HG02763 (cell line): ENCODE data around the gene POGLUT3.
A peak's percentile ranks its signal among the peaks of the same experiment; 100 is the strongest.

Source experiments
- ATAC-seq: cut with Tn5 transposase; IDR thresholded peaks from one replicate; pipeline ENCODE4 v1.9.1; 2021; ENCODE audit warnings: mild to moderate bottlenecking, moderate library complexity; ENCODE audit not compliant: unreplicated experiment

The POGLUT3 gene

GRCh38 chr11:108500721-108501120 lies 2.5 kb upstream of the POGLUT3 start:
- no peak for ATAC-seq

- no peak for ATAC-seq
Observed at GRCh38 chr11:108500169-108500568, 2.0 kb upstream of the POGLUT3 start.

- no peak for ATAC-seq
Observed at GRCh38 chr11:108498816-108499408, 728 bp upstream of the POGLUT3 start.

GRCh38 chr11:108497317-108498045 lies 703 bp downstream of the POGLUT3 start:
- ATAC-seq: peak; percentile 62

- ATAC-seq: no peak
Observed at GRCh38 chr11:108496643-108497256, 1.4 kb downstream of the POGLUT3 start.

- no peak for ATAC-seq
Observed at GRCh38 chr11:108495326-108495725, 2.9 kb downstream of the POGLUT3 start.

- ATAC-seq: no peak
Observed at GRCh38 chr11:108494182-108494581, 4.0 kb downstream of the POGLUT3 start.

GRCh38 chr11:108491936-108492335 lies 6.2 kb downstream of the POGLUT3 start:
- ATAC-seq: no peak

GRCh38 chr11:108486828-108487227 lies 11.4 kb downstream of the POGLUT3 start:
- ATAC-seq: no peak

- no peak for ATAC-seq
Observed at GRCh38 chr11:108486331-108486730, 11.9 kb downstream of the POGLUT3 start.

GRCh38 chr11:108483163-108483562 lies 15.0 kb downstream of the POGLUT3 start:
- no peak for ATAC-seq

- ATAC-seq: no peak
Observed at GRCh38 chr11:108474664-108475463, 23.3 kb downstream of the POGLUT3 start.

GRCh38 chr11:108472681-108473080 lies 25.5 kb downstream of the POGLUT3 start:
- no peak for ATAC-seq

GRCh38 chr11:108468478-108468864 lies 29.7 kb downstream of the POGLUT3 start:
- no peak for ATAC-seq

GRCh38 chr11:108467091-108467823 lies 30.9 kb downstream of the POGLUT3 start, which contains the start of gene C11orf65:
Gene C11orf65, minus strand, starts transcription at chr11:108467529. Its CDS starts 5,970 bp downstream, at chr11:108461559.
- peak; percentile 99 for ATAC-seq

GRCh38 chr11:108466405-108466804 lies 31.8 kb downstream of the POGLUT3 start:
- ATAC-seq: no peak

- ATAC-seq: no peak
Observed at GRCh38 chr11:108453207-108453835, 44.9 kb downstream of the POGLUT3 start.
